Middle frontal gyrus (tissue), 1 donor: ENCODE measurements around the gene MEGF11.

Source experiments
- DNase-seq: peaks from one replicate; pipeline ENCODE4 v3.0.0-alpha.2; 2015; ENCODE audit warnings: low spot score; ENCODE audit errors: extremely low spot score

The MEGF11 gene

DNA sequence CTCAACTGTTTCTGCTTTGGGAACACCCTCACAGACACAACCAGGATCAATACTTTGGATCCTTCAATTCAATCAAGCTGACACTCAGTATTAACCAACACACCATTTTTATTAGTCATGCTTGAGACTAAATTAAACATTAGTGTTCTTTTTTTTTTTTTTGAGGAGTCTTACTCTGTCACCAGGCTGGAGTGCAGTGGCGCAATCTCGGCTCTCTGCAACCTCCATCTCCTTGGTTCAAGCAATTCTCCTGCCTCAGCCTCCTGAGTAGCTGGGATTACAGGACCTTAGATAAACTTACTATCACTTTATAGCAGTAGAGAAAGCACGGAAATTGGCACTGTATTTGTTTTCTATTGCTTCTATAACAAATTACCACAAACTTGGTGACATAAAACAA lies 386.3 kb downstream of the MEGF11 start:
- DNase-seq: no peak

DNA sequence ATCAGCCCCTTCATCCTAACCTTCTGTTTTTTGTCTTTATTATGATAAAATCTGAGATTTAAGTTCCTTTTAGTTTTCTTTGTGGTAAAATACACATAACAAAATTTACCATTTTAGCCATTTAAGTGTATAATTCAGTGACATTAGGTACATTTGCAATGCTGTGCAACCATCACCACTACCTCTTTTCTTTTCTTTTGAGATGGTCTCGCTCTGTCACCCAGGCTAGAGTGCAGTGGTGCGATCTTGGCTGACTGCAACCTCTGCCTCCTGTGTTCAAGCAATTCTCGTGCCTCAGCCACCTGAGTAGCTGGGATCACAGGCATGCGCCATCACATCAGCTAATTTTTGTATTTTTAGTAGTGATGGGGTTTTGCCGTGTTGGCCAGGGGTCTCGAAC lies 390.4 kb downstream of the MEGF11 start:
- no peak for DNase-seq

DNA sequence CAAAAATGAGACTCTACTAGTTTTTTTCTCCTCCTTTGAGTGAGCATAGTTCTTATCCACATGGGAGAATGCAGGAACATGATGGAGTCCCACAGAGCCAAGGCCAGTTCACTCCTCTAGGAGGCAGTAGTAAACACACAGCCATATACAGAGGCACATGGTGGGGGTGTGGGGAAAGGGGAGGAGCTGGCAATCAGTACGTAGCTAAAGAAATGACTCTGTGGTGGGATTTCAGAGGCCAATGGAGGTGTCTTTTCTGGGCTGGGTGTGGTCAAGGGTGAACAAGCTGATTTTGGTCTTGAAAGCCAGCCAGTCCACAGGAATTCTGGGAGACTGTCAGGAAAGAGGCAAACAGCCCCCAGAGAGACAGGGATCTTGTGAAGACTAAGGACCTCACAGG lies 390.9 kb downstream of the MEGF11 start:
- DNase-seq: no peak

DNA sequence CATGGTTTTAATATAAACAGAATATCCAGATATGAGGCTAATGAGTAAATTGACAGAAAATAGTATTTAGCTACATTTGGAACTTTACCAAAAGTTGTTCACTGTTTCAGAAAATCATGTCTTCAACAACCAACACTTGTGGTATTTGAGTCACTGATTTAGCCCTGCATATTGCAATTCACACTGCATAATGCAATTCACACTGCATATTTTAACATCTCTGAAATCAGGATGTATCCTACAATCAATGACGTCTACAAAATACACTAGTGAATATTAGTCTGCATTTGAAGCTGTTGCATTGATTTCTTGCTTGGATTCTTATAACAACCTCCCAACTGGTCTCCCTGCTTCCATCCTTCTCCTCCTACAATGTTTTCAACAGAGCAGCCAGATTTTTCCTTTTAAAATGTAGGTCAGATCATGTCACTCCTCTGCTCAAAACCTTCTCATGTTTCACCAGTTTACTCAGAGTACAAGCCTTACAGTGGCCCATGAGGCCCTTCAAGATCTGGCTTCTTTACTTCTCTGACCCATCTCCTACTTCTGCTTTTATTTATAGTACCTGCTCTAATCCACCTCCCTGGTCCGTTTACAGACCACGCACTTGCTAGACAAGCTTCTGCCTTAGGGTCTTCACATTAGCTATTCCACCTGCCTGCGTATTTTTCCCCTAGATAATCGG lies 395.7 kb downstream of the MEGF11 start:
- no peak for DNase-seq

DNA sequence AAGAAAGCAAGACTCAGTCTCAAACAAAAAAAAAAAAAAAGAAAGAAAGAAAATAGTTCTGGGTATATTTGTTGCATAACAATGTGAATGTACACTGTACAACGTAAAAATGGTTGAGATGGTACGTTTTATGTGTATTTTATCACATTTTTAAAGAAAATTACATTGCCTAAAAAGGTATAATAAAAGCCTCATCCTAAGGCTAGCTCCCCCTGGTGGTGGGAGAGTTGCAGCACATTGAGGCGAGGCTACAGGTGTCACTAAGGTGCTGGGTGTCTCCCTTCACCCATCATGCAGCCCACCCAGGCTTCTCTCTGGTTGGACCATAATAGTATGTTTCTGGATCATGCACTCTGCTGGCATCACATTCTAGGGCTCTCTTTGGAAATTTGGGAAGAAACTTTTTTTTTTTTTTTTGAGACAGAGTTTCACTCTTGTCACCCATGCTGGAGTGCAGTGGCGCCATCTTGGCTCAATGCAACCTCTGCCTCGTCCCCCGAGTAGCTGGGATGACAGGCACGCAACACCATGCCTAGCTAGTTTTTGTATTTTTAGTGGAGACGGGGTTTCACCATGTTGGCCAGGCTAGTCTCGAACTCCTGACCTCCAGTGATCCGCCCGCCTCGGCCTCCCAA lies 396.6 kb downstream of the MEGF11 start:
- DNase-seq: no peak

DNA sequence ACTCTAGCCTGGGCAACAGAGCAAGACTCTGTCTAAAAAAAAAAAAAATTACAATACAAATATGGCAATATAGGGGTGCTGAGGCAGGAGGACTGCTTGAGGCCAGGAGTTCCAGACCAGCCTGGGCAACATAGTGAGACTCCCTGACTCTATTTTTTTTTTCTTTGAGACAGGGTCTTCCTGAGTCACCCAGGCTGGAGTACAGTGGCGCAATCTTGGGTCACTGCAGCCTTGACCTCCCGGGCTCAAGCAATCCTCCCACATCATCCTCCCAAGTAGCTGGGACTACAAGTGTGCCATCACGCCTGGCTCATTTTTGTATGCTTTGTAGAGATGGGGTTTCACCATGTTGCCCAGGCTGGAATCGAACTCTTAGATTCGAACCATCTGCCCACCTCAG lies 401.6 kb downstream of the MEGF11 start:
- DNase-seq: no peak

DNA sequence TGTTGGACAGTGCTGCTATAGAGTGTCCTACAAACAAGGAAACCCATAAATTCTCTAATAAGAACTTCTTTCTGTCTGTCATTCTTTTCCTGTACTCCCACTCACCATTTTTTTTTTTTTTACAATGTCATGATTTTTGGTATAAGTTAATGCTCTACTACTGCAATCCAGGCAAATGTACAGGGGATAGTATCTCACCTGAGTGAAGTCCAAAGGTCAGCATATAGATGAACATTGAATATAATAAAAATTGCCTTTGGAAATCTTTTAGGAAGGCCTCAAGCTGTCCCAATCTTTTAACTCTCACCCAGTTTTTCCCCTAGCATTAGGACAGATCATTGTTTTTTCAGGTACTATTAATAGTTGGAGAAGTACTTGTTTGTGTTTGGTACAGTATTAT lies 405.6 kb downstream of the MEGF11 start:
- DNase-seq: no peak

DNA sequence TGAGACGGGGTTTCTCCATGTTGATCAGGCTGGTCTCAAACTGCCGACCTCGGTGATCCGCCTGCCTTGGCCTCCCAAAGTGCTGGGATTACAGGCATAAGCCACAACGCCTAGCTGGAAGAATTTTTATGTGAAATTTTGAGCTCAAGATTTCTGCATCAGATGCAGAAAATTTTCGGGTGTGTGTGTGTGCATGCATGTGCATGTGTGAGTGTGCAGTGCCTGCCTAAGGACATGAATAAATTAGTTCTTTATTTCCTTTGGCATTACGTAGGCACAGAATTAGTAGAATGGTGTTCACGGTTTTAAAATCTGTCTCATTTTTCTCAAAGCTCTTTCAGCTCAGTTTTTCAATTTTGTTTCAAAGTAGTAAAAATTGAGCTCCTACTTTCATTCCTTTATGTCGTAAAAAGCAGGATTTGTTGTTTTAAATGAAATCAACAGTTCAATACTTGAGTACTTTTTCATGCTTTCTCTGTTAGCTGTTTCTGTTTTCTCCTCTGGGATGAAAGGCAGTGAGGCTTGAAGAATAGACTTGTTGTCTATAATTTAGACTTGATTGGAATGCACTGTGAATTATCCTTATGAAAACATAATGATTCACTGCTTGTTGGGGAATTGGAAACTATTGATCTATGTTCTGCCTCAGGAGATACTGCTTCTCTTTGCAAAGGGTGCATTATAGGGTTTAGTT lies 407.6 kb downstream of the MEGF11 start:
- no peak for DNase-seq
